AG04450 (cell line): Measurements from ENCODE around the gene POLQ. TPM values are rescaled to one million over a fixed set of nuclear protein-coding genes. Genes with fewer than 3 reads are reported as not detected.

Experiments used
- CTCF ChIA-PET: fragments of 300-600, 350-600 bp; formaldehyde crosslinking; extraction: SDS; loops from one replicate; lab custom pipeline; 2022; ENCODE audit warnings: antibody characterized with exemption, inconsistent platforms; lab: Charles Lee
- POLR2A ChIA-PET: fragments of 350-600 bp; formaldehyde crosslinking; extraction: SDS; loops from one replicate; lab custom pipeline; 2021; ENCODE audit warnings: antibody characterized with exemption, inconsistent platforms; lab: Yijun Ruan, JAX
- DNase-seq: peaks from one replicate; pipeline ENCODE4 v3.0.0-alpha.2; 2011; ENCODE audit warnings: low read depth, low spot score
- H3K27ac ChIP-seq: one replicate; pipeline ENCODE4 v1.5.1; 2012; ENCODE audit warnings: low read depth, low read length, control low read depth
- H3K27me3 ChIP-seq: one replicate; pipeline ENCODE4 v1.6.0; 2012; ENCODE audit warnings: low read length; ENCODE audit not compliant: control insufficient read depth, insufficient read depth
- H3K4me3 ChIP-seq: 2 replicates; pipeline ENCODE4 v1.5.1; 2011; ENCODE audit warnings: mild to moderate bottlenecking, low read depth, low read length, control low read depth
- H3K9me3 ChIP-seq: 2 replicates; pipeline ENCODE4 v1.5.1; 2012; ENCODE audit warnings: low read length; ENCODE audit not compliant: control insufficient read depth, insufficient read depth
- polyA plus RNA-seq: library from polyadenylated mRNA; depleted of rRNA; stranded (reverse); fragments of >200 nt; gene quantifications from 2 replicates; pipeline ENCODE4 v1.2.3, GENCODE V29; 2011
- TF ChIP-seq, protein P1 (sequence below): IDR thresholded peaks from 2 replicates; pipeline ENCODE4 v1.5.1; 2011; ENCODE audit warnings: low read depth, low read length, control low read depth, inconsistent platforms

The POLQ gene
- polyA plus RNA-seq, 1 experiment = 1.4 TPM

DNA sequence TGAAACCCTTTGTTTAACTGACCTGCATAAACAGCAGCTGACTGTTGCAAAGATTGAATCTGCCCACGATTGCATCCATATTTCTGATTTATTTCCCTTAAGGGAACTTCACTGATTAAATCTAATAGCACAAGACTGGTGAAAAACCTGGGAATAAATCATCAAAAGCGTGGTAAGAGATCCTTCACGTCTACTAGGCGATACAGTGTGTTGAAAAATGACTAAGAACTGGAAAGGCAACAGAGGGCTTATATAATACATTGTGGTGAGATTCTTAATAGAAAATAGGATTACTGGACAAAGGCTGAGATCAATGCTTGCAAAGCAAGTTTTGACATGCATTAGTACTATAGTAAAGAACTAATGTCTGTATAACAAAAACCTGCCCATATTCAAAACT, 49.0 kb downstream of the POLQ start:
- ChIA-PET POLR2A (no interaction called here), CTCF (no interaction called here)
- DNase-seq = no peak
- TF ChIP-seq, protein P1, sequence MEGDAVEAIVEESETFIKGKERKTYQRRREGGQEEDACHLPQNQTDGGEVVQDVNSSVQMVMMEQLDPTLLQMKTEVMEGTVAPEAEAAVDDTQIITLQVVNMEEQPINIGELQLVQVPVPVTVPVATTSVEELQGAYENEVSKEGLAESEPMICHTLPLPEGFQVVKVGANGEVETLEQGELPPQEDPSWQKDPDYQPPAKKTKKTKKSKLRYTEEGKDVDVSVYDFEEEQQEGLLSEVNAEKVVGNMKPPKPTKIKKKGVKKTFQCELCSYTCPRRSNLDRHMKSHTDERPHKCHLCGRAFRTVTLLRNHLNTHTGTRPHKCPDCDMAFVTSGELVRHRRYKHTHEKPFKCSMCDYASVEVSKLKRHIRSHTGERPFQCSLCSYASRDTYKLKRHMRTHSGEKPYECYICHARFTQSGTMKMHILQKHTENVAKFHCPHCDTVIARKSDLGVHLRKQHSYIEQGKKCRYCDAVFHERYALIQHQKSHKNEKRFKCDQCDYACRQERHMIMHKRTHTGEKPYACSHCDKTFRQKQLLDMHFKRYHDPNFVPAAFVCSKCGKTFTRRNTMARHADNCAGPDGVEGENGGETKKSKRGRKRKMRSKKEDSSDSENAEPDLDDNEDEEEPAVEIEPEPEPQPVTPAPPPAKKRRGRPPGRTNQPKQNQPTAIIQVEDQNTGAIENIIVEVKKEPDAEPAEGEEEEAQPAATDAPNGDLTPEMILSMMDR = no peak
- no peaks in the 10 kb centered on the region for H3K27me3 ChIP-seq
- no peaks in the 10 kb centered on the region for H3K9me3 ChIP-seq
- H3K27ac ChIP-seq = no peak overlapping the region
- H3K4me3 ChIP-seq = no peak overlapping the region

DNA sequence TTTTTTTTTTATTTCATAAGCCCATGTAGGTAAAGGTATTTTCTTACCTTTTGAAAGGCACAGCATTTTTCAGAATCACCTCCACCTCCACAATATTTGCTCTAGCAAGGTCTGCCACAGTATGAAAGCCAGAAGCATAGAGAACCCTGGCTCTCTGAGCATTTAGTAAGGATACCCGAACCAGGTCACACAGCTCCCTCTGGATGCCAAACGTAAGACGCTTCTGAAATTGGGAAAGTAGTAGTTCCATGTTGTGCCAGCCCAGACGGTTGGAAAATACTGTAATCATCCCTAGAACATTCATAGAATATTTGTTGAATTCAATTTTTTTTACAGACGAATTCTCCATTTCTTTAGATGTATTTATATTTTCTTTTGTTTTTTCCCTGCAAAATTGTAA, 52.4 kb downstream of the POLQ start:
- H3K9me3 ChIP-seq = no peaks in the 10 kb centered on the region
- no peak for DNase-seq
- TF ChIP-seq, protein P1 = peak; percentile 30
- POLR2A ChIA-PET = no interaction called here
- no peaks in the 10 kb centered on the region for H3K27me3 ChIP-seq
- CTCF ChIA-PET = interaction anchor here (0.6 kb wide), 1 partner anchor 79 kb away, joined by 3 read pairs; no protein-coding TSS in a partner anchor
- H3K27ac ChIP-seq = no peak overlapping the region
- H3K4me3 ChIP-seq = no peak overlapping the region

DNA sequence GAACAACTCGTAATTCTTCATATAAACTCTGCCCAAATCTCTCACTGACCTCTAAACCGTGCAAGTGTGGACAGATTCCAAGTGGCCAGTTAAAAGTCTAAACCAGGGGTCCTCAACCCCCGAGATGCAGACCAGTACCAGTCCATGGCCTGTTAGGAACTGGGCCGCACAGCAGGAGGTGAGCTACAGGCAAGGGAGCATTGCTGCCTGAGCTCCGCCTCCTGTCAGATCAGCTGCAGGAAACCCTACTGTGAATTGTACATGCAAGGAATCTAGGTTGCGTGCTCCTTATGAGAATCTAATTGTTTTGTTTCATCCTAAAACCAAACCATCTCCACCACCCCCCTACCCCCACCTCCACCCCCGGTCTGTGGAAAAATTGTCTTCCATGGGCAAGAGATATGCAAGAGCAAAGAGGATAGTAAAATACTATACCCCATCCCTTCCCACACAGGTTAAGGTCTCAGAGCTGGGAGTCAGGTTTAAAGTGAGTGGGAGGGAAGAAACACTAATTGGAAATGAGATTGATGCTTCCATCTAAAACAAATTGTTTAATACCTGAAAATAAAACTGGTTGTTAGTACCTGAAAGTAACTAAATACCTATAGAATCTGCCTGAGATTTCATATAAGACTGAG, 54.0 kb downstream of the POLQ start:
- no peak for DNase-seq
- CTCF ChIA-PET = interaction anchor here (0.6 kb wide), 1 partner anchor 38 kb away, joined by 3 read pairs; no protein-coding TSS in a partner anchor
- Histone ChIP-seq H3K27ac (no peak overlapping the region), H3K27me3 (no peaks in the 10 kb centered on the region), H3K4me3 (no peak overlapping the region), H3K9me3 (no peaks in the 10 kb centered on the region)
- TF ChIP-seq, protein P1 = no peak
- POLR2A ChIA-PET = interaction anchor here (0.7 kb wide), 1 partner anchor 1484 kb away, joined by 4 read pairs; no protein-coding TSS in a partner anchor

DNA sequence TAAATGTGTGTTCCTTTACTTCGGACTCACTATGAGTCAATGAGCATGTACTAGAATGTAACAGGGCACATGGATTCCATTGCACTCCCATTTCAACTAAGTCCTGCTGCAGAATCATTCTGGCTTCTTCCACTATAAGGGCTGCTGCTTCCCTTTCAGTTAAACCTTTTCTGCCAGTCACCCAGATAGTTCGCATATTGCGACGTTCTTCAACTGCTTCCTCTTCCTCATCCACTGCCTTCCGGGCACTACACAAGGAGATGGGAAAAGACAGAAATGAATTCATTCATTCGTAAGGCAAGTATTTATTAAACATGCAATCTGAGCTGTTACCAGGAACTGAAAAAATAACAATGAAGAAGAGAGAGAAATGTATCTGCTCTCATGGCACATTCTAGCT, 55.6 kb downstream of the POLQ start:
- Histone ChIP-seq H3K4me3 (no peak overlapping the region), H3K27ac (no peak overlapping the region), H3K9me3 (no peaks in the 10 kb centered on the region), H3K27me3 (no peaks in the 10 kb centered on the region)
- POLR2A ChIA-PET = no interaction called here
- no peak for DNase-seq
- CTCF ChIA-PET = no interaction called here
- TF ChIP-seq, protein P1 = no peak

DNA sequence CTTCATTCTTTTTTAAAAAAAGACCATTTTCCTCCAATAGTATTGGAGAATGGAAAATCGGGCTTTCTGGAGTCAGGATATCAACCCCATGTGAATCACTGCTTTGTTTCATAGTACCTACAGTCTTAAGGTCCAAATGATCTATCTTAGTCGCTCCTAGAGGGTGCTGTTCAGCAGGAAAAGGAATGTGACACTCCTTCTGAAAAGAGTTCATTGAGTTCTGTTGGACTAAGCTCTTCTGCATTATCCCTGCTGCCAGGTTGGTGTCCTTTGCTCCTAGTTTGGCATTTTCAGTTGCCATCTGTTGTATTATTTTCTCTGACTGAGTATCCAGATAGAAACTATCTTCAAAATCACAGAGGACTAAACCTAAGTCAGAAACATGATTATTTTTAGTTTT, 57.2 kb downstream of the POLQ start:
- CTCF ChIA-PET = no interaction called here
- no peak for DNase-seq
- Histone ChIP-seq H3K4me3 (no peak overlapping the region), H3K27me3 (no peaks in the 10 kb centered on the region), H3K27ac (no peak overlapping the region), H3K9me3 (no peaks in the 10 kb centered on the region)
- TF ChIP-seq, protein P1 = no peak
- POLR2A ChIA-PET = no interaction called here
